ENCODE results near the gene TRIM31.

The TRIM31 gene

GRCh38 chr6:30157581-30157980 is 44.7 kb upstream of the TRIM31 start:
- TF ChIP-seq CTCF (IDR thresholded peaks at IDR 0.05): no peak

GRCh38 chr6:30156774-30157173 is 43.9 kb upstream of the TRIM31 start:
- no peak for TF ChIP-seq CTCF (IDR thresholded peaks at IDR 0.05)

GRCh38 chr6:30156262-30156599 is 43.3 kb upstream of the TRIM31 start:
- no peak for TF ChIP-seq CTCF (IDR thresholded peaks at IDR 0.05)

- TF ChIP-seq CTCF (IDR thresholded peaks at IDR 0.05): no peak
These were observed 42.8 kb upstream of the TRIM31 start for GRCh38 chr6:30155520-30156261.

DNA sequence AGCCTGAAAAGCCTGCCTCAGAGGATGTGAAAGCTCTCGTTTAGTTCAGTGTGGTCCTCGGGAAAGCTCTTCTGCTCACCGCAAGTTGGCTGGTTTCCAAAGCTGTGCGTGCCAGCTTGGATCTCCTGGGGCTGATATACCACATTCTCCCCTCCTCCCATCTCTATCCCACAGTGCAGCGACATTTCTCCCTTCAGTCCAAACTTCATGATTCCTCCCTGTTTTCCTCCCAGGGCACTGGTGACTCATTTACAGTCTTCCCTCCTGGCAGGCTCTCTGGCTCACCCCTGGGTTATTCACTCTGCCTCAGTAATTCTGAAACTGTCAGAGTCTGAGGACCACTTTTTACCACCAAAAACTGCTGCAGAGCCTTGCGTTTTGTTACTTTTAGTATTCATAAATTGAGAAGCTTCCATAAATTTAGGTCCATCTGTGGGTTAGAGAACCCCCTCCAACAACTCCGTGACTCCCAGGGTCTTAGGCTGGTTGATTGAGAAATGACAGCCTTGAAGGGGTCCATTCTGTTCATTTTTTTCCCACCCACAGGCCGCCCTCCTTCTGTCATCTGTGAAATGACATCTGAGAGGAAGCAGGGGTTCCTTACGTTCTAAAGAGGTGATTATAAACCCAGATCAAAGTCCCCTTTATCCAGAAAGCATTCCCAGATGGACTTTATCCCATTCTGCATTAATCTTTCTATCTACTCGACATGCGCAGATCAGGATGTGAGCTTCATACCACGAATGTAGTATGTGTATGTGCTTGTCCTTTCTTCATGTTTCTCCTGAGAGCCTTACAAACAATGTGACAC is 42.0 kb upstream of the TRIM31 start:
- TF ChIP-seq CTCF (IDR thresholded peaks at IDR 0.05): no peak

- no peak for TF ChIP-seq CTCF (IDR thresholded peaks at IDR 0.05)
These were observed 41.2 kb upstream of the TRIM31 start for GRCh38 chr6:30154061-30154460.

DNA sequence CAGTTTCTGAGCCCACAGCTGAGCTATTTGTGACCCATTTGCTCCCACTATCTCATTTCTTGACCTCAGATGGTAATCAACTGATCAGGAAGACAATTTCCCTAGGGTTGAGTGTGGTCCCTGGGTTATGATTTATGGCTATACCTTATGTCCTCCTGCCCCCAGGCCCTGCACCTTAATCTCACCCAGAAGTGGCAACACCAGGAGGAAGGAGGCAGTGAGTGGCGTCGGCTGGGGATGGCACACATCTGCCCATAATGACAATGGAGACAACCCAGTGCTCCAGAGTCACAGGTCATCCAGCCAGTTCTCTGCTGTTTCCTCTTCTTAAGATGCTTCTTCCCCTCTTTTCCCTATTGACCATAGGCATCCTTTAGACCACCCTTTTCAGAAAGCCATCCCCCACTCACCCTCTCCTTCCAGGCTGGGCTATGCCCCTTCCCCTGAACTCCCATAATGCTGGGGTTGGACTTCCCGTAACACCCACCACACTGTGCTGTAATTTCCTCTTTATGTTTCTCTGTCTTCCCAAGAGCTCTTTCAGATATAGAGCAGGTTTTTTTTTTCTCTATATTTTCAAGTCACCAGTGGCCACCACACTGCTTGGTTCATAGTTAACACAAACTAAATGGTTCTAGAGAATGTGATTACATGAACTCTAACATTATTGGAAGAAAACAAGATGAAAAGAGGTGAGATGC is 40.2 kb upstream of the TRIM31 start:
- no peak for TF ChIP-seq CTCF (IDR thresholded peaks at IDR 0.05)
